CD4-positive, alpha-beta memory T cell (primary cell): ENCODE measurements around the gene PAM. TPM values are rescaled to one million over a fixed set of nuclear protein-coding genes. Genes with fewer than 3 reads are reported as not detected.

Experiments used
- CTCF ChIA-PET: fragments of 350-600 bp; sonication (Branson Sonifier 250); formaldehyde crosslinking; loops from one replicate; lab custom pipeline; 2021; ENCODE audit warnings: inconsistent platforms; ENCODE audit not compliant: partially characterized antibody; lab: Charles Lee
- POLR2A ChIA-PET: fragments of 350-600 bp; sonication (Branson Sonifier 250); formaldehyde crosslinking; loops from one replicate; lab custom pipeline; 2021; ENCODE audit not compliant: partially characterized antibody; lab: Charles Lee
- DNase-seq, 5 donors: peaks; one replicate each; pipeline versions ENCODE4 v3.0.0 to v3.0.0-alpha.2; 2020 to 2022; ENCODE audit warnings: mixed read lengths in 1 of 5
- H3K27ac ChIP-seq: one replicate; pipeline ENCODE4 v1.7.0; 2013; ENCODE audit warnings: low read depth, low read length
- H3K27me3 ChIP-seq: 2 replicates; pipeline ENCODE4 v1.7.0; 2013; ENCODE audit warnings: mild to moderate bottlenecking, low read length, moderate library complexity; ENCODE audit not compliant: insufficient read depth
- H3K36me3 ChIP-seq: 2 replicates; pipeline ENCODE4 v1.7.0; 2013; ENCODE audit warnings: mild to moderate bottlenecking, low read length, moderate library complexity; ENCODE audit not compliant: insufficient read depth
- H3K4me1 ChIP-seq: 2 replicates; pipeline ENCODE4 v1.7.0; 2013; ENCODE audit warnings: mild to moderate bottlenecking, low read length, moderate library complexity; ENCODE audit not compliant: insufficient read depth
- H3K4me3 ChIP-seq, 2 donors: one replicate each; pipeline ENCODE4 v1.7.0; 2013; ENCODE audit warnings: low read length in 2 of 2, mild to moderate bottlenecking in 1 of 2
- H3K9me3 ChIP-seq, 2 donors: one replicate each; pipeline ENCODE4 v1.7.0; 2013; ENCODE audit warnings: low read length in 2 of 2, control low read depth in 1 of 2; ENCODE audit not compliant: control insufficient read depth in 1 of 2
- H3K27ac Mint-ChIP-seq, 7 donors: one replicate each; pipeline ENCODE4 v1.8.0; 2020 to 2021; ENCODE audit warnings: mixed read lengths in 7 of 7, mild to moderate bottlenecking in 6 of 7, inconsistent platforms in 3 of 7, moderate library complexity in 3 of 7
- H3K27me3 Mint-ChIP-seq, 2 donors: one replicate each; pipeline ENCODE4 v1.8.0; 2020 to 2021; ENCODE audit warnings: mixed read lengths in 2 of 2
- H3K36me3 Mint-ChIP-seq, 2 donors: one replicate each; pipeline ENCODE4 v1.8.0; 2020 to 2021; ENCODE audit warnings: mixed read lengths in 2 of 2, inconsistent platforms in 1 of 2, mild to moderate bottlenecking in 1 of 2
- H3K4me1 Mint-ChIP-seq, 4 donors: one replicate each; pipeline ENCODE4 v1.8.0; 2020 to 2021; ENCODE audit warnings: mixed read lengths in 4 of 4, mild to moderate bottlenecking in 1 of 4
- H3K4me3 Mint-ChIP-seq, 8 donors: one replicate each; pipeline ENCODE4 v1.8.0; 2020 to 2021; ENCODE audit warnings: mixed read lengths in 8 of 8, mild to moderate bottlenecking in 7 of 8, moderate library complexity in 6 of 8, inconsistent platforms in 3 of 8
- H3K9me3 Mint-ChIP-seq, 8 donors: one replicate each; pipeline ENCODE4 v1.8.0; 2020 to 2021; ENCODE audit warnings: mixed read lengths in 8 of 8, mild to moderate bottlenecking in 5 of 8, inconsistent platforms in 3 of 8, moderate library complexity in 1 of 8
- intact Hi-C: fragments of 100-400 bp; cut with micrococcal nuclease; formaldehyde crosslinking; loops from one replicate; pipeline ENCODE4 v1.15.1; 2023
- polyA plus RNA-seq, 2 donors: library from polyadenylated mRNA; unstranded; fragments of 300-500 nt; fragmentation: Illumina TruSeq; gene quantifications; one replicate each; pipeline ENCODE4 v1.2.3, GENCODE V29; 2021
- total RNA-seq, 2 experiments: library from RNA; stranded (reverse); gene quantifications; one replicate each; pipeline ENCODE4 v1.2.3, GENCODE V29; 2021

Gene PAM
- total and polyA plus RNA-seq, 4 experiments from 2014 or later = 25.8 to 31.0 (median 28.7) TPM

- POLR2A ChIA-PET = no interaction called here
- intact Hi-C loops = no loop called here
- H3K4me1 Mint-ChIP-seq = no peaks in the 10 kb centered on the region
- Histone ChIP-seq H3K4me1 (no peaks in the 10 kb centered on the region), H3K27ac (no peak overlapping the region), H3K36me3 (no peaks in the 10 kb centered on the region), H3K9me3 (no peaks in the 10 kb centered on the region), H3K27me3 (no peaks in the 10 kb centered on the region), H3K4me3 (no peak overlapping the region)
- H3K9me3 Mint-ChIP-seq = no peaks in the 10 kb centered on the region
- no peak overlapping the region for H3K27ac Mint-ChIP-seq
- H3K4me3 Mint-ChIP-seq = no peak overlapping the region
- DNase-seq = no peak
- no peaks in the 10 kb centered on the region for H3K36me3 Mint-ChIP-seq
- CTCF ChIA-PET = no interaction called here
- H3K27me3 Mint-ChIP-seq = peaks cover 0 to 8% of the 10 kb centered on the region in 2 donors
Measured at GRCh38 chr5:102737805-102738469, 17.2 kb upstream of the PAM start.

GRCh38 chr5:102740515-102740914 is 14.6 kb upstream of the PAM start:
- H3K4me1 ChIP-seq = no peaks in the 10 kb centered on the region
- H3K36me3 ChIP-seq = no peaks in the 10 kb centered on the region
- no peak overlapping the region for H3K27ac ChIP-seq
- H3K4me3 ChIP-seq = no peak overlapping the region
- H3K9me3 ChIP-seq = no peaks in the 10 kb centered on the region
- intact Hi-C loops = no loop called here
- H3K27me3 ChIP-seq = no peaks in the 10 kb centered on the region
- CTCF ChIA-PET = interaction anchor here (0.7 kb wide), 1 partner anchor 58 kb away, joined by 3 read pairs; no protein-coding TSS in a partner anchor
- H3K4me3 Mint-ChIP-seq = no peak overlapping the region
- H3K27ac Mint-ChIP-seq = no peak overlapping the region
- peaks cover 0 to 5% of the 10 kb centered on the region in 2 donors for H3K27me3 Mint-ChIP-seq
- no peaks in the 10 kb centered on the region for H3K36me3 Mint-ChIP-seq
- no peaks in the 10 kb centered on the region for H3K9me3 Mint-ChIP-seq
- POLR2A ChIA-PET = no interaction called here
- H3K4me1 Mint-ChIP-seq = no peaks in the 10 kb centered on the region
- DNase-seq = no peak

- H3K36me3 ChIP-seq = no peaks in the 10 kb centered on the region
- H3K36me3 Mint-ChIP-seq = no peaks in the 10 kb centered on the region
- H3K4me3 ChIP-seq = no peak overlapping the region
- H3K27me3 ChIP-seq = no peaks in the 10 kb centered on the region
- no peak overlapping the region for H3K4me3 Mint-ChIP-seq
- no peaks in the 10 kb centered on the region for H3K9me3 ChIP-seq
- H3K4me1 Mint-ChIP-seq = no peaks in the 10 kb centered on the region
- H3K27ac ChIP-seq = no peak overlapping the region
- H3K9me3 Mint-ChIP-seq = no peaks in the 10 kb centered on the region
- intact Hi-C loops = no loop called here
- no peaks in the 10 kb centered on the region for H3K4me1 ChIP-seq
- no peak for DNase-seq
- POLR2A ChIA-PET = no interaction called here
- CTCF ChIA-PET = no interaction called here
- no peak overlapping the region for H3K27ac Mint-ChIP-seq
- peaks cover 0 to 6% of the 10 kb centered on the region in 2 donors for H3K27me3 Mint-ChIP-seq
Measured at GRCh38 chr5:102742215-102742614, 12.9 kb upstream of the PAM start.

- peaks cover 0 to 1% of the 10 kb centered on the region in 2 donors for H3K27me3 Mint-ChIP-seq
- no peaks in the 10 kb centered on the region for H3K4me1 Mint-ChIP-seq
- H3K27me3 ChIP-seq = no peaks in the 10 kb centered on the region
- H3K4me3 ChIP-seq = no peak overlapping the region
- H3K9me3 Mint-ChIP-seq = no peaks in the 10 kb centered on the region
- no peak for DNase-seq
- no peak overlapping the region for H3K27ac ChIP-seq
- H3K27ac Mint-ChIP-seq = no peak overlapping the region
- no peaks in the 10 kb centered on the region for H3K36me3 ChIP-seq
- no peaks in the 10 kb centered on the region for H3K4me1 ChIP-seq
- CTCF ChIA-PET = no interaction called here
- H3K4me3 Mint-ChIP-seq = no peak overlapping the region
- no peaks in the 10 kb centered on the region for H3K9me3 ChIP-seq
- POLR2A ChIA-PET = interaction anchor here (0.6 kb wide), 1 partner anchor 10 kb away, joined by 3 read pairs; no protein-coding TSS in a partner anchor
- intact Hi-C loops = no loop called here
- H3K36me3 Mint-ChIP-seq = no peaks in the 10 kb centered on the region
Measured at GRCh38 chr5:102743900-102744299, 11.2 kb upstream of the PAM start.

- ChIA-PET CTCF (interaction anchor here (1.3 to 2.0 kb wide), 3 partner anchors 10 to 67 kb away, joined by 3 to 4 read pairs (median 4); no protein-coding TSS in a partner anchor), POLR2A (no interaction called here)
- H3K4me1 Mint-ChIP-seq = no peaks in the 10 kb centered on the region
- DNase-seq = no peak
- no peak overlapping the region for H3K27ac ChIP-seq
- H3K4me3 Mint-ChIP-seq = no peak overlapping the region
- no peaks in the 10 kb centered on the region for H3K36me3 Mint-ChIP-seq
- no peaks in the 10 kb centered on the region for H3K9me3 Mint-ChIP-seq
- no peaks in the 10 kb centered on the region for H3K27me3 ChIP-seq
- no peak overlapping the region for H3K27ac Mint-ChIP-seq
- no peaks in the 10 kb centered on the region for H3K36me3 ChIP-seq
- peaks cover 0 to 3% of the 10 kb centered on the region in 2 donors for H3K27me3 Mint-ChIP-seq
- intact Hi-C loops = loop anchor here (2.0 kb wide), 1 partner anchor 15 kb away; no protein-coding TSS in a partner anchor
- H3K4me3 ChIP-seq = no peak overlapping the region
- no peaks in the 10 kb centered on the region for H3K4me1 ChIP-seq
- no peaks in the 10 kb centered on the region for H3K9me3 ChIP-seq
Measured at GRCh38 chr5:102747386-102748166, 7.5 kb upstream of the PAM start.

GRCh38 chr5:102749416-102750030 is 5.6 kb upstream of the PAM start:
- Mint-ChIP-seq H3K9me3 (no peaks in the 10 kb centered on the region), H3K27me3 (peaks cover 2 to 5% of the 10 kb centered on the region in 2 donors)
- POLR2A ChIA-PET = no interaction called here

More at GRCh38 chr5:102749416-102750030, 5.6 kb upstream of the PAM start:
- Histone ChIP-seq H3K4me3 (no peak overlapping the region), H3K27ac (no peak overlapping the region), H3K9me3 (no peaks in the 10 kb centered on the region), H3K27me3 (no peaks in the 10 kb centered on the region), H3K4me1 (peaks cover 10% of the 10 kb centered on the region), H3K36me3 (no peaks in the 10 kb centered on the region)
- peaks cover 0 to 2% of the 10 kb centered on the region in 2 donors for H3K36me3 Mint-ChIP-seq
- H3K4me1 Mint-ChIP-seq = peaks cover 6 to 18% (median 11%) of the 10 kb centered on the region in 4 donors
- DNase-seq = no peak
- H3K4me3 Mint-ChIP-seq = no peak overlapping the region
- intact Hi-C loops = no loop called here
- CTCF ChIA-PET = interaction anchor here (1.2 kb wide), 1 partner anchor 68 kb away, joined by 3 read pairs; no protein-coding TSS in a partner anchor
- no peak overlapping the region for H3K27ac Mint-ChIP-seq
